SU-DHL-6 (cell line): Measurements from ENCODE around the gene HOXB6.

Experiments
- EZH2phosphoT487 ChIP-seq: fragments of 200-600 bp; sonication (generic), shearing (Covaris generic); conservative IDR thresholded peaks from 2 replicates; pipeline ENCODE4 v1.6.1; 2018; ENCODE audit warnings: mild to moderate bottlenecking, antibody characterized with exemption, low read length, moderate library complexity, mixed read lengths
- TF ChIP-seq, protein P1 (sequence below): fragments of 200-600 bp; sonication (generic); IDR thresholded peaks from one replicate; pipeline ENCODE4 v1.5.1; 2017; ENCODE audit warnings: antibody characterized with exemption, mild to moderate bottlenecking, low read length, moderate library complexity; ENCODE audit not compliant: insufficient read depth, poor library complexity, severe bottlenecking

DNA sequence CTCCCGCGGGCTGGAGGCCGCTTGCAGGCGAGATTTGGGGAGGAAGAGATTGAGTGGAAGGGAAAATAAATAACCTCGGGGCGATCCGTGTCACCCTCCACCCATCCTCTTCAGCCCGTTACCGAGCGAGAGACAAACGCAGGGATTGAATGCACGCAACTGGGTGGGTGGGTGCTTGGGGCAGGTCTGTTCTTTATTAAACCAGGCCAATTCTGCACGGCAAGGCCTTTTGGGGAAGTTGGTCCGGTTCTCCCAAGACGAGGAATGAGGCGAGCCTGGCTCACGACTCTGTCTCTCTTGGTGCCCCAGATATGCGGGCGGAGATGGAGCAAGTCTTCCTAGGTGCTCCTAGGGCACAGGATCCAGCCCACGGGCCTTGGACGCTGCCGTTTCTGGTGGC lies 6.4 kb upstream of the HOXB6 start:
- TF ChIP-seq, protein P1, sequence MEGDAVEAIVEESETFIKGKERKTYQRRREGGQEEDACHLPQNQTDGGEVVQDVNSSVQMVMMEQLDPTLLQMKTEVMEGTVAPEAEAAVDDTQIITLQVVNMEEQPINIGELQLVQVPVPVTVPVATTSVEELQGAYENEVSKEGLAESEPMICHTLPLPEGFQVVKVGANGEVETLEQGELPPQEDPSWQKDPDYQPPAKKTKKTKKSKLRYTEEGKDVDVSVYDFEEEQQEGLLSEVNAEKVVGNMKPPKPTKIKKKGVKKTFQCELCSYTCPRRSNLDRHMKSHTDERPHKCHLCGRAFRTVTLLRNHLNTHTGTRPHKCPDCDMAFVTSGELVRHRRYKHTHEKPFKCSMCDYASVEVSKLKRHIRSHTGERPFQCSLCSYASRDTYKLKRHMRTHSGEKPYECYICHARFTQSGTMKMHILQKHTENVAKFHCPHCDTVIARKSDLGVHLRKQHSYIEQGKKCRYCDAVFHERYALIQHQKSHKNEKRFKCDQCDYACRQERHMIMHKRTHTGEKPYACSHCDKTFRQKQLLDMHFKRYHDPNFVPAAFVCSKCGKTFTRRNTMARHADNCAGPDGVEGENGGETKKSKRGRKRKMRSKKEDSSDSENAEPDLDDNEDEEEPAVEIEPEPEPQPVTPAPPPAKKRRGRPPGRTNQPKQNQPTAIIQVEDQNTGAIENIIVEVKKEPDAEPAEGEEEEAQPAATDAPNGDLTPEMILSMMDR = no peak
- TF ChIP-seq EZH2phosphoT487 = no peak
